ENCODE data around the gene KIF1A. TPM values are rescaled to one million over a fixed set of nuclear protein-coding genes. Genes with fewer than 3 reads are reported as not detected.

KIF1A gene
- total and polyA plus RNA-seq, 2 of the 8 experiments (the other 6 are each of a cell fraction or from before 2014, with no cell fraction given) = 61.3 to 281 TPM

DNA sequence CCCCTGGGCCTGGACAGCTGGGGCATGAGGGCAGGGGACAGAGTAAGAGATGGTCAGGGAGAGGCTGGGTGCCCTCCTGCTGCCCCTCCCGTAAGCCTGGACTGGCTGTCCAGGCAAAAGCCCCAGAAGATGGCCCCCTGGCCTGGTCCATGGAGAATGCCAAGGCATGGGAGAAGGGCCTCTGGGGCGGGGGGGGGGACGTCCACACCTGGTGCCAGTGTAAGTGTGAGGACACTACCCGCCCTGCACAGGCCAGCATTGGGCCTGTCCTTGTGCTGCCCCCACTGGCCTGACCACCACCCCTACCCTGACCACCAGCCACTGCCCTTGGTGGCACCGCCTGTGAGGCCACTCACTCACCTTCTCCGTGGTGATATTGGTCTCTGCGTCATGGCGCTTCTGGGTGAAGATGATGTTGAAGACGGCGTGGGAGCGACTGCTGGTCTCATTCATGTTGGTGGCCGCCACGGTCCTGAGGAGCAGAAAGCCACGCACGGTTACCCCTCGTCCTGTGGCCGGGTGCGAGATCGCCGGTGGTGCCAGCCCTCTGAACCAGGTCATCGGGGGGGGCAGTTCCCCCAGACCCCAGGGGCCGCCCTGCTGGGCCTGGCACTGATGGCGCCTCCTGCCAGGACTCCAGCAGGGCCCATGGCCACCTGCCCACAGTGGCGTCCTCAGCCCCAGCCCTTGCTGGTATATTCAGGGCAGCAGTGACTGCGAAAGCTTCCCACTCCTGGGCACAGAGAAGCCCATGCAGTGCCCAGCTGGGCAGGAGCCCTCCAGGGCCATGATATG lies 35.2 kb downstream of the KIF1A start (continued):
- TF ChIP-seq, protein P1, sequence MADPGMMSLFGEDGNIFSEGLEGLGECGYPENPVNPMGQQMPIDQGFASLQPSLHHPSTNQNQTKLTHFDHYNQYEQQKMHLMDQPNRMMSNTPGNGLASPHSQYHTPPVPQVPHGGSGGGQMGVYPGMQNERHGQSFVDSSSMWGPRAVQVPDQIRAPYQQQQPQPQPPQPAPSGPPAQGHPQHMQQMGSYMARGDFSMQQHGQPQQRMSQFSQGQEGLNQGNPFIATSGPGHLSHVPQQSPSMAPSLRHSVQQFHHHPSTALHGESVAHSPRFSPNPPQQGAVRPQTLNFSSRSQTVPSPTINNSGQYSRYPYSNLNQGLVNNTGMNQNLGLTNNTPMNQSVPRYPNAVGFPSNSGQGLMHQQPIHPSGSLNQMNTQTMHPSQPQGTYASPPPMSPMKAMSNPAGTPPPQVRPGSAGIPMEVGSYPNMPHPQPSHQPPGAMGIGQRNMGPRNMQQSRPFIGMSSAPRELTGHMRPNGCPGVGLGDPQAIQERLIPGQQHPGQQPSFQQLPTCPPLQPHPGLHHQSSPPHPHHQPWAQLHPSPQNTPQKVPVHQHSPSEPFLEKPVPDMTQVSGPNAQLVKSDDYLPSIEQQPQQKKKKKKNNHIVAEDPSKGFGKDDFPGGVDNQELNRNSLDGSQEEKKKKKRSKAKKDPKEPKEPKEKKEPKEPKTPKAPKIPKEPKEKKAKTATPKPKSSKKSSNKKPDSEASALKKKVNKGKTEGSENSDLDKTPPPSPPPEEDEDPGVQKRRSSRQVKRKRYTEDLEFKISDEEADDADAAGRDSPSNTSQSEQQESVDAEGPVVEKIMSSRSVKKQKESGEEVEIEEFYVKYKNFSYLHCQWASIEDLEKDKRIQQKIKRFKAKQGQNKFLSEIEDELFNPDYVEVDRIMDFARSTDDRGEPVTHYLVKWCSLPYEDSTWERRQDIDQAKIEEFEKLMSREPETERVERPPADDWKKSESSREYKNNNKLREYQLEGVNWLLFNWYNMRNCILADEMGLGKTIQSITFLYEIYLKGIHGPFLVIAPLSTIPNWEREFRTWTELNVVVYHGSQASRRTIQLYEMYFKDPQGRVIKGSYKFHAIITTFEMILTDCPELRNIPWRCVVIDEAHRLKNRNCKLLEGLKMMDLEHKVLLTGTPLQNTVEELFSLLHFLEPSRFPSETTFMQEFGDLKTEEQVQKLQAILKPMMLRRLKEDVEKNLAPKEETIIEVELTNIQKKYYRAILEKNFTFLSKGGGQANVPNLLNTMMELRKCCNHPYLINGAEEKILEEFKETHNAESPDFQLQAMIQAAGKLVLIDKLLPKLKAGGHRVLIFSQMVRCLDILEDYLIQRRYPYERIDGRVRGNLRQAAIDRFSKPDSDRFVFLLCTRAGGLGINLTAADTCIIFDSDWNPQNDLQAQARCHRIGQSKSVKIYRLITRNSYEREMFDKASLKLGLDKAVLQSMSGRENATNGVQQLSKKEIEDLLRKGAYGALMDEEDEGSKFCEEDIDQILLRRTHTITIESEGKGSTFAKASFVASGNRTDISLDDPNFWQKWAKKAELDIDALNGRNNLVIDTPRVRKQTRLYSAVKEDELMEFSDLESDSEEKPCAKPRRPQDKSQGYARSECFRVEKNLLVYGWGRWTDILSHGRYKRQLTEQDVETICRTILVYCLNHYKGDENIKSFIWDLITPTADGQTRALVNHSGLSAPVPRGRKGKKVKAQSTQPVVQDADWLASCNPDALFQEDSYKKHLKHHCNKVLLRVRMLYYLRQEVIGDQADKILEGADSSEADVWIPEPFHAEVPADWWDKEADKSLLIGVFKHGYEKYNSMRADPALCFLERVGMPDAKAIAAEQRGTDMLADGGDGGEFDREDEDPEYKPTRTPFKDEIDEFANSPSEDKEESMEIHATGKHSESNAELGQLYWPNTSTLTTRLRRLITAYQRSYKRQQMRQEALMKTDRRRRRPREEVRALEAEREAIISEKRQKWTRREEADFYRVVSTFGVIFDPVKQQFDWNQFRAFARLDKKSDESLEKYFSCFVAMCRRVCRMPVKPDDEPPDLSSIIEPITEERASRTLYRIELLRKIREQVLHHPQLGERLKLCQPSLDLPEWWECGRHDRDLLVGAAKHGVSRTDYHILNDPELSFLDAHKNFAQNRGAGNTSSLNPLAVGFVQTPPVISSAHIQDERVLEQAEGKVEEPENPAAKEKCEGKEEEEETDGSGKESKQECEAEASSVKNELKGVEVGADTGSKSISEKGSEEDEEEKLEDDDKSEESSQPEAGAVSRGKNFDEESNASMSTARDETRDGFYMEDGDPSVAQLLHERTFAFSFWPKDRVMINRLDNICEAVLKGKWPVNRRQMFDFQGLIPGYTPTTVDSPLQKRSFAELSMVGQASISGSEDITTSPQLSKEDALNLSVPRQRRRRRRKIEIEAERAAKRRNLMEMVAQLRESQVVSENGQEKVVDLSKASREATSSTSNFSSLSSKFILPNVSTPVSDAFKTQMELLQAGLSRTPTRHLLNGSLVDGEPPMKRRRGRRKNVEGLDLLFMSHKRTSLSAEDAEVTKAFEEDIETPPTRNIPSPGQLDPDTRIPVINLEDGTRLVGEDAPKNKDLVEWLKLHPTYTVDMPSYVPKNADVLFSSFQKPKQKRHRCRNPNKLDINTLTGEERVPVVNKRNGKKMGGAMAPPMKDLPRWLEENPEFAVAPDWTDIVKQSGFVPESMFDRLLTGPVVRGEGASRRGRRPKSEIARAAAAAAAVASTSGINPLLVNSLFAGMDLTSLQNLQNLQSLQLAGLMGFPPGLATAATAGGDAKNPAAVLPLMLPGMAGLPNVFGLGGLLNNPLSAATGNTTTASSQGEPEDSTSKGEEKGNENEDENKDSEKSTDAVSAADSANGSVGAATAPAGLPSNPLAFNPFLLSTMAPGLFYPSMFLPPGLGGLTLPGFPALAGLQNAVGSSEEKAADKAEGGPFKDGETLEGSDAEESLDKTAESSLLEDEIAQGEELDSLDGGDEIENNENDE (IDR thresholded peaks at IDR 0.05; ENCODE audit: insufficient replicate concordance, low read length) = no peak
- TF ChIP-seq KDM4A (IDR thresholded peaks at IDR 0.05; ENCODE audit: low read depth, low read length, severe bottlenecking) (no peak), NANOG (IDR thresholded peaks at IDR 0.05; ENCODE audit: insufficient read depth, low read depth, low read length, poor library complexity, severe bottlenecking) (no peak), CBX5 (IDR thresholded peaks at IDR 0.05; ENCODE audit: low read depth, low read length) (no peak), TEAD4 (IDR thresholded peaks at IDR 0.05; ENCODE audit: low read depth, low read length) (no peak), KDM1A (IDR thresholded peaks at IDR 0.05; ENCODE audit: borderline replicate concordance, low read length) (no peak), SAP30 (IDR thresholded peaks at IDR 0.05; ENCODE audit: insufficient read depth, insufficient replicate concordance, low read length) (no peak), TAF7 (optimal IDR thresholded peaks at IDR 0.05; ENCODE audit: borderline replicate concordance, low read depth, low read length) (no peak)
- TF ChIP-seq, protein P2, sequence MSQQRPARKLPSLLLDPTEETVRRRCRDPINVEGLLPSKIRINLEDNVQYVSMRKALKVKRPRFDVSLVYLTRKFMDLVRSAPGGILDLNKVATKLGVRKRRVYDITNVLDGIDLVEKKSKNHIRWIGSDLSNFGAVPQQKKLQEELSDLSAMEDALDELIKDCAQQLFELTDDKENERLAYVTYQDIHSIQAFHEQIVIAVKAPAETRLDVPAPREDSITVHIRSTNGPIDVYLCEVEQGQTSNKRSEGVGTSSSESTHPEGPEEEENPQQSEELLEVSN (IDR thresholded peaks at IDR 0.05) = no peak
